HG03159 (cell line): ENCODE data around the gene RAB27A.
"Not testable (repeated sequence)": the region's sequence is repeated elsewhere in the genome, so short reads cannot be mapped to it uniquely, and the experiment has no call there.

ENCODE experiments used
- ATAC-seq: cut with Tn5 transposase; IDR thresholded peaks from one replicate; pipeline ENCODE4 v1.9.1; 2021; ENCODE audit warnings: mild to moderate bottlenecking, moderate library complexity; ENCODE audit not compliant: unreplicated experiment

Gene RAB27A

GRCh38 chr15:55282284-55282833 lies 7.3 kb downstream of the RAB27A start:
- no peak for ATAC-seq

- ATAC-seq, result no peak
Measured at GRCh38 chr15:55281517-55282228, 7.9 kb downstream of the RAB27A start.

GRCh38 chr15:55280589-55280988 lies 9.0 kb downstream of the RAB27A start:
- ATAC-seq, result not testable (repeated sequence)

GRCh38 chr15:55279746-55280351 lies 9.8 kb downstream of the RAB27A start:
- ATAC-seq, result peak; percentile 83

- ATAC-seq, result no peak
Measured at GRCh38 chr15:55279100-55279745, 10.4 kb downstream of the RAB27A start.

- ATAC-seq, result no peak
Measured at GRCh38 chr15:55277715-55278114, 11.9 kb downstream of the RAB27A start.

- peak; percentile 52 for ATAC-seq
Measured at GRCh38 chr15:55277116-55277564, 12.5 kb downstream of the RAB27A start.

- ATAC-seq, result no peak
Measured at GRCh38 chr15:55276324-55276723, 13.3 kb downstream of the RAB27A start.

GRCh38 chr15:55270291-55270690 lies 19.3 kb downstream of the RAB27A start:
- ATAC-seq, result no peak

- no peak for ATAC-seq
Measured at GRCh38 chr15:55268176-55268695, 21.4 kb downstream of the RAB27A start.

GRCh38 chr15:55267401-55268175 lies 22.0 kb downstream of the RAB27A start:
- ATAC-seq, result peak; percentile 91

GRCh38 chr15:55266547-55266946 lies 23.1 kb downstream of the RAB27A start:
- ATAC-seq, result no peak

GRCh38 chr15:55260562-55261131 lies 29.0 kb downstream of the RAB27A start:
- ATAC-seq, result no peak

GRCh38 chr15:55257938-55258337 lies 31.7 kb downstream of the RAB27A start:
- ATAC-seq, result no peak

GRCh38 chr15:55257012-55257670 lies 32.5 kb downstream of the RAB27A start:
- ATAC-seq, result no peak

GRCh38 chr15:55256281-55257011 lies 33.2 kb downstream of the RAB27A start:
- peak; percentile 19 for ATAC-seq

- peak; percentile 63 for ATAC-seq
Measured at GRCh38 chr15:55255714-55256113, 33.9 kb downstream of the RAB27A start.

GRCh38 chr15:55254916-55255679 lies 34.5 kb downstream of the RAB27A start:
- ATAC-seq, result peak; percentile 46
